ENCODE data around the gene EGF.

The EGF gene

GRCh38 chr4:109944591-109944990 is 31.9 kb downstream of the EGF start:
- H3K9me2 ChIP-seq (replicated peaks; ENCODE audit: insufficient read depth, low read length), result no peaks in the 10 kb centered on the region
- H3F3A ChIP-seq (ENCODE audit: insufficient read depth), result no peaks in the 10 kb centered on the region
- H3K36me3 ChIP-seq (ENCODE audit: low read length), result no peaks in the 10 kb centered on the region
- no peak overlapping the region for H3K4me3 ChIP-seq (ENCODE audit: insufficient read depth, low read length, poor library complexity, severe bottlenecking)
- no peaks in the 10 kb centered on the region for H3K27me3 ChIP-seq (ENCODE audit: low read length)
- no peak for TF ChIP-seq CTCF (IDR thresholded peaks at IDR 0.05; ENCODE audit: insufficient read depth, low read length, poor library complexity, severe bottlenecking)
- H3K9me3 ChIP-seq (ENCODE audit: insufficient read depth, low read length), result no peaks in the 10 kb centered on the region
- H3K79me2 ChIP-seq (ENCODE audit: insufficient read depth, low read length), result no peaks in the 10 kb centered on the region
- no peak overlapping the region for H2AFZ ChIP-seq (ENCODE audit: low read depth, low read length, severe bottlenecking)
- no peak overlapping the region for H3K27ac ChIP-seq (ENCODE audit: low read depth, low read length)
- no peaks in the 10 kb centered on the region for H4K20me1 ChIP-seq (ENCODE audit: low read depth, low read length)
- H3K4me2 ChIP-seq (ENCODE audit: low read depth, low read length, poor library complexity, severe bottlenecking), result no peak overlapping the region
- H3K9ac ChIP-seq (ENCODE audit: low read length), result no peak overlapping the region

- H3K36me3 ChIP-seq (ENCODE audit: low read length), result no peaks in the 10 kb centered on the region
- H3K79me2 ChIP-seq (ENCODE audit: insufficient read depth, low read length), result no peaks in the 10 kb centered on the region
- no peak overlapping the region for H2AFZ ChIP-seq (ENCODE audit: low read depth, low read length, severe bottlenecking)
- no peak overlapping the region for H3K9ac ChIP-seq (ENCODE audit: low read length)
- H3K4me3 ChIP-seq (ENCODE audit: insufficient read depth, low read length, poor library complexity, severe bottlenecking), result no peak overlapping the region
- H3K9me3 ChIP-seq (ENCODE audit: insufficient read depth, low read length), result no peaks in the 10 kb centered on the region
- no peaks in the 10 kb centered on the region for H3F3A ChIP-seq (ENCODE audit: insufficient read depth)
- no peak overlapping the region for H3K4me2 ChIP-seq (ENCODE audit: low read depth, low read length, poor library complexity, severe bottlenecking)
- no peak overlapping the region for H3K27ac ChIP-seq (ENCODE audit: low read depth, low read length)
- no peaks in the 10 kb centered on the region for H4K20me1 ChIP-seq (ENCODE audit: low read depth, low read length)
- no peaks in the 10 kb centered on the region for H3K27me3 ChIP-seq (ENCODE audit: low read length)
- no peak for TF ChIP-seq EZH2phosphoT487 (conservative IDR thresholded peaks at IDR 0.05; ENCODE audit: low read length)
- no peak for TF ChIP-seq CTCF (IDR thresholded peaks at IDR 0.05; ENCODE audit: insufficient read depth, low read length, poor library complexity, severe bottlenecking)
- no peaks in the 10 kb centered on the region for H3K9me2 ChIP-seq (replicated peaks; ENCODE audit: insufficient read depth, low read length)
Observed at GRCh38 chr4:109945056-109945455, 32.4 kb downstream of the EGF start.

GRCh38 chr4:109946120-109946519 is 33.4 kb downstream of the EGF start:
- no peaks in the 10 kb centered on the region for H3K9me2 ChIP-seq (replicated peaks; ENCODE audit: insufficient read depth, low read length)
- H3K36me3 ChIP-seq (ENCODE audit: low read length), result no peaks in the 10 kb centered on the region
- no peak overlapping the region for H3K4me2 ChIP-seq (ENCODE audit: low read depth, low read length, poor library complexity, severe bottlenecking)
- H4K20me1 ChIP-seq (ENCODE audit: low read depth, low read length), result no peaks in the 10 kb centered on the region
- TF ChIP-seq CTCF (IDR thresholded peaks at IDR 0.05; ENCODE audit: insufficient read depth, low read length, poor library complexity, severe bottlenecking) (no peak), EZH2phosphoT487 (conservative IDR thresholded peaks at IDR 0.05; ENCODE audit: low read length) (no peak)
- H3K4me3 ChIP-seq (ENCODE audit: insufficient read depth, low read length, poor library complexity, severe bottlenecking), result no peak overlapping the region
- no peak overlapping the region for H3K9ac ChIP-seq (ENCODE audit: low read length)
- no peaks in the 10 kb centered on the region for H3K9me3 ChIP-seq (ENCODE audit: insufficient read depth, low read length)
- H3K27ac ChIP-seq (ENCODE audit: low read depth, low read length), result no peak overlapping the region
- H2AFZ ChIP-seq (ENCODE audit: low read depth, low read length, severe bottlenecking), result no peak overlapping the region
- H3K79me2 ChIP-seq (ENCODE audit: insufficient read depth, low read length), result no peaks in the 10 kb centered on the region
- H3K27me3 ChIP-seq (ENCODE audit: low read length), result no peaks in the 10 kb centered on the region
- no peaks in the 10 kb centered on the region for H3F3A ChIP-seq (ENCODE audit: insufficient read depth)

- no peak overlapping the region for H3K4me3 ChIP-seq (ENCODE audit: insufficient read depth, low read length, poor library complexity, severe bottlenecking)
- no peaks in the 10 kb centered on the region for H3F3A ChIP-seq (ENCODE audit: insufficient read depth)
- H4K20me1 ChIP-seq (ENCODE audit: low read depth, low read length), result no peaks in the 10 kb centered on the region
- no peaks in the 10 kb centered on the region for H3K79me2 ChIP-seq (ENCODE audit: insufficient read depth, low read length)
- no peak overlapping the region for H2AFZ ChIP-seq (ENCODE audit: low read depth, low read length, severe bottlenecking)
- H3K27ac ChIP-seq (ENCODE audit: low read depth, low read length), result no peak overlapping the region
- H3K9me3 ChIP-seq (ENCODE audit: insufficient read depth, low read length), result no peaks in the 10 kb centered on the region
- no peaks in the 10 kb centered on the region for H3K9me2 ChIP-seq (replicated peaks; ENCODE audit: insufficient read depth, low read length)
- no peak overlapping the region for H3K9ac ChIP-seq (ENCODE audit: low read length)
- H3K36me3 ChIP-seq (ENCODE audit: low read length), result no peaks in the 10 kb centered on the region
- no peak overlapping the region for H3K4me2 ChIP-seq (ENCODE audit: low read depth, low read length, poor library complexity, severe bottlenecking)
- H3K27me3 ChIP-seq (ENCODE audit: low read length), result no peaks in the 10 kb centered on the region
- no peak for TF ChIP-seq CTCF (IDR thresholded peaks at IDR 0.05; ENCODE audit: insufficient read depth, low read length, poor library complexity, severe bottlenecking)
- no peak for TF ChIP-seq EZH2phosphoT487 (conservative IDR thresholded peaks at IDR 0.05; ENCODE audit: low read length)
Observed at GRCh38 chr4:109947457-109947856, 34.8 kb downstream of the EGF start.

All from SU-DHL-6 (cell line).